ENCODE data around the gene SLC24A3. TPM values are rescaled to one million over a fixed set of nuclear protein-coding genes. Genes with fewer than 3 reads are reported as not detected.

SLC24A3 gene
- total RNA-seq, 1 experiment from 2014 or later: not detected

- TF ChIP-seq SIN3A (IDR thresholded peaks at IDR 0.05; ENCODE audit: borderline replicate concordance, insufficient read depth, low read depth, low read length): no peak
- no peak for TF ChIP-seq POLR2AphosphoS5 (IDR thresholded peaks at IDR 0.05; ENCODE audit: low read depth, low read length)
- no peak for TF ChIP-seq CTCF (IDR thresholded peaks at IDR 0.05)
- no peak for TF ChIP-seq TCF7L2 (IDR thresholded peaks at IDR 0.05; ENCODE audit: low read depth, low read length)
- no peak for TF ChIP-seq REST (IDR thresholded peaks at IDR 0.05; ENCODE audit: insufficient read depth in 1 of 2, low read depth in 2 of 2, low read length in 1 of 2)
- no TSS peak for BruUV-seq (replicated peaks)
- no peak for DNase-seq (ENCODE audit: low read depth, low spot score)
- Histone ChIP-seq H3K27ac (ENCODE audit: low read length) (no peak overlapping the region), H3K4me3 (ENCODE audit: low read depth in 2 of 2, low read length in 2 of 2) (no peak overlapping the region), H3K4me1 (ENCODE audit: control insufficient read depth, insufficient read depth, low read length) (no peaks in the 10 kb centered on the region), H3K27me3 (ENCODE audit: control insufficient read depth, insufficient read depth, low read length) (peaks cover 16% of the 10 kb centered on the region; the same call in 1 of the 2 replicates), H3K9me3 (ENCODE audit: control insufficient read depth, insufficient read depth, low read depth, low read length) (no peaks in the 10 kb centered on the region), H3K36me3 (ENCODE audit: control insufficient read depth, insufficient read depth, low read length) (no peaks in the 10 kb centered on the region)
- CTCF ChIA-PET: no interaction called here
- intact Hi-C loops (cut with micrococcal nuclease; ENCODE audit: unreplicated experiment): loop anchor here (5.0 kb wide), 1 partner anchor 375 kb away; no protein-coding TSS in a partner anchor
- POLR2A ChIA-PET: no interaction called here
- in situ Hi-C loops (cut with HindIII; ENCODE audit: low pct_unique_long_range_greater_than_20kb, low sequenced_read_pairs): no loop called here
- ATAC-seq: no peak
Measured at GRCh38 chr20:19582782-19583181, 370.3 kb downstream of the SLC24A3 start.

DNA sequence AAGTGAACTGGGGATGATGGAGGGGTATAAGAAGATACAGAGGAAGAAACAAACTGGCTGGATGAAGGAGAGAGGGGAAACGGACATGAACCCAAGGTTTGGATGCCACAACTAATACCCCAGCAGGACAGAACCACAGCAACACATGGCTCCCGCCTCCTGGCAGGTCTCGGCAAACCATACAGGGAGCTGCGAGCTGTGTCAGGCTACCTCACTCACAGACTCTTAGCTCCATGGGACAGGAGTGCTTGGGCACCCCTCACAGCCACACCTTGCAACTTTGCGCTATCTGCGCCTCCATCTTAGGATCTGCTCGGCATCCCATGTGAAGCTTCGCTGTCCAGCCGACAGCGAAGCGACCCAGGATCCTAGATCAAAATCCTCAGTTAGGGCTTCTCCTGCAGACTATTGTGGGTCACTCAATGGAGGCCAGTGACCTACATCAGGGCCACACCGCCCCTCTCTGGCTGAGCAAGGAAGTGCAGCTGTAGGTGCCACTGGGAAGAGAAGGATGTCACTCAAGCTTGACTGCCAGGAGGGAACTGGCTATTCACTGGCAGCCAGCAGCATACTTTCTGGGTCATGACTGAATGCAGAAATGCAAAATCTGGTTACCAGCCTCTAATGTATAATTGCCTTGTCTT, 371.2 kb downstream of the SLC24A3 start:
- CTCF ChIA-PET: interaction anchor here (0.6 to 1.0 kb wide), 5 partner anchors 60 to 1194 kb away, joined by 3 to 6 read pairs (median 3); no protein-coding TSS in a partner anchor
- H3K27me3 ChIP-seq (ENCODE audit: control insufficient read depth, insufficient read depth, low read length): peaks cover 16% of the 10 kb centered on the region
- peak; percentile 84 for ATAC-seq

More for the DNA sequence above, 371.2 kb downstream of the SLC24A3 start:
- TF ChIP-seq SIN3A (IDR thresholded peaks at IDR 0.05; ENCODE audit: borderline replicate concordance, insufficient read depth, low read depth, low read length) (no peak), CTCF (IDR thresholded peaks at IDR 0.05) (peak; percentile 80)
- no peak overlapping the region for H3K4me3 ChIP-seq (ENCODE audit: low read depth in 2 of 2, low read length in 2 of 2)
- no peak overlapping the region for H3K27ac ChIP-seq (ENCODE audit: low read length)
- BruUV-seq (replicated peaks): no TSS peak
- H3K9me3 ChIP-seq (ENCODE audit: control insufficient read depth, insufficient read depth, low read depth, low read length): no peaks in the 10 kb centered on the region
- no peaks in the 10 kb centered on the region for H3K4me1 ChIP-seq (ENCODE audit: control insufficient read depth, insufficient read depth, low read length)
- peak; percentile 8 for DNase-seq (ENCODE audit: low read depth, low spot score)
- in situ Hi-C loops (cut with HindIII; ENCODE audit: low pct_unique_long_range_greater_than_20kb, low sequenced_read_pairs): no loop called here
- H3K36me3 ChIP-seq (ENCODE audit: control insufficient read depth, insufficient read depth, low read length): no peaks in the 10 kb centered on the region
- POLR2A ChIA-PET: no interaction called here
- intact Hi-C loops (cut with micrococcal nuclease; ENCODE audit: unreplicated experiment): loop anchor here (5.0 kb wide), 1 partner anchor 376 kb away; no protein-coding TSS in a partner anchor

All from Panc1 (cell line).